ENCODE data around the gene BRF1.

Gene BRF1

GRCh38 chr14:105219043-105219612, 81.7 kb downstream of the BRF1 start:
- H3K36me3 ChIP-seq (ENCODE audit: control insufficient read depth, insufficient read depth, low read length): peaks cover 18% of the 10 kb centered on the region
- H3K27ac ChIP-seq (ENCODE audit: low read depth, low read length): no peak overlapping the region
- no peak overlapping the region for H3K9ac ChIP-seq (ENCODE audit: low read length)
- no peak overlapping the region for H3K4me3 ChIP-seq (ENCODE audit: low read length)
- no peaks in the 10 kb centered on the region for H3K27me3 ChIP-seq (ENCODE audit: control insufficient read depth, insufficient read depth, low read length)
- peaks cover 5% of the 10 kb centered on the region for H3K4me1 ChIP-seq (ENCODE audit: control insufficient read depth, insufficient read depth, low read length)

- Histone ChIP-seq H3K36me3 (ENCODE audit: control insufficient read depth, insufficient read depth, low read length) (peaks cover 18% of the 10 kb centered on the region), H3K27me3 (ENCODE audit: control insufficient read depth, insufficient read depth, low read length) (no peaks in the 10 kb centered on the region), H3K9ac (ENCODE audit: low read length) (no peak overlapping the region), H3K4me3 (ENCODE audit: low read length) (no peak overlapping the region), H3K4me1 (ENCODE audit: control insufficient read depth, insufficient read depth, low read length) (peaks cover 5% of the 10 kb centered on the region), H3K27ac (ENCODE audit: low read depth, low read length) (no peak overlapping the region)
Observed at GRCh38 chr14:105218611-105219010, 82.2 kb downstream of the BRF1 start.

GRCh38 chr14:105217774-105218173, 83.0 kb downstream of the BRF1 start:
- H3K27me3 ChIP-seq (ENCODE audit: control insufficient read depth, insufficient read depth, low read length): no peaks in the 10 kb centered on the region
- peaks cover 5% of the 10 kb centered on the region for H3K4me1 ChIP-seq (ENCODE audit: control insufficient read depth, insufficient read depth, low read length)
- no peak overlapping the region for H3K9ac ChIP-seq (ENCODE audit: low read length)
- H3K36me3 ChIP-seq (ENCODE audit: control insufficient read depth, insufficient read depth, low read length): peaks cover 18% of the 10 kb centered on the region
- H3K27ac ChIP-seq (ENCODE audit: low read depth, low read length): no peak overlapping the region
- H3K4me3 ChIP-seq (ENCODE audit: low read length): no peak overlapping the region

- H3K9ac ChIP-seq (ENCODE audit: low read length): no peak overlapping the region
- no peak overlapping the region for H3K4me3 ChIP-seq (ENCODE audit: low read length)
- peaks cover 18% of the 10 kb centered on the region for H3K36me3 ChIP-seq (ENCODE audit: control insufficient read depth, insufficient read depth, low read length)
- no peaks in the 10 kb centered on the region for H3K27me3 ChIP-seq (ENCODE audit: control insufficient read depth, insufficient read depth, low read length)
- peaks cover 5% of the 10 kb centered on the region for H3K4me1 ChIP-seq (ENCODE audit: control insufficient read depth, insufficient read depth, low read length)
- H3K27ac ChIP-seq (ENCODE audit: low read depth, low read length): no peak overlapping the region
Observed at GRCh38 chr14:105216490-105217247, 84.1 kb downstream of the BRF1 start.

- no peak overlapping the region for H3K9ac ChIP-seq (ENCODE audit: low read length)
- H3K4me3 ChIP-seq (ENCODE audit: low read length): no peak overlapping the region
- H3K27me3 ChIP-seq (ENCODE audit: control insufficient read depth, insufficient read depth, low read length): no peaks in the 10 kb centered on the region
- no peak overlapping the region for H3K27ac ChIP-seq (ENCODE audit: low read depth, low read length)
- peaks cover 18% of the 10 kb centered on the region for H3K36me3 ChIP-seq (ENCODE audit: control insufficient read depth, insufficient read depth, low read length)
- peaks cover 3% of the 10 kb centered on the region for H3K4me1 ChIP-seq (ENCODE audit: control insufficient read depth, insufficient read depth, low read length)
Observed at GRCh38 chr14:105215602-105216001, 85.2 kb downstream of the BRF1 start.

- Histone ChIP-seq H3K27ac (ENCODE audit: low read depth, low read length) (no peak overlapping the region), H3K4me1 (ENCODE audit: control insufficient read depth, insufficient read depth, low read length) (no peaks in the 10 kb centered on the region), H3K36me3 (ENCODE audit: control insufficient read depth, insufficient read depth, low read length) (peaks cover 19% of the 10 kb centered on the region), H3K4me3 (ENCODE audit: low read length) (no peak overlapping the region), H3K9ac (ENCODE audit: low read length) (no peak overlapping the region), H3K27me3 (ENCODE audit: control insufficient read depth, insufficient read depth, low read length) (no peaks in the 10 kb centered on the region)
Observed at GRCh38 chr14:105214324-105214915, 86.4 kb downstream of the BRF1 start.

- no peaks in the 10 kb centered on the region for H3K4me1 ChIP-seq (ENCODE audit: control insufficient read depth, insufficient read depth, low read length)
- H3K27ac ChIP-seq (ENCODE audit: low read depth, low read length): no peak overlapping the region
- H3K4me3 ChIP-seq (ENCODE audit: low read length): no peak overlapping the region
- no peak overlapping the region for H3K9ac ChIP-seq (ENCODE audit: low read length)
- no peaks in the 10 kb centered on the region for H3K27me3 ChIP-seq (ENCODE audit: control insufficient read depth, insufficient read depth, low read length)
- H3K36me3 ChIP-seq (ENCODE audit: control insufficient read depth, insufficient read depth, low read length): peaks cover 13% of the 10 kb centered on the region
Observed at GRCh38 chr14:105213361-105213760, 87.4 kb downstream of the BRF1 start.

GRCh38 chr14:105212541-105213300, 88.1 kb downstream of the BRF1 start:
- no peaks in the 10 kb centered on the region for H3K4me1 ChIP-seq (ENCODE audit: control insufficient read depth, insufficient read depth, low read length)
- no peak overlapping the region for H3K27ac ChIP-seq (ENCODE audit: low read depth, low read length)
- no peak overlapping the region for H3K9ac ChIP-seq (ENCODE audit: low read length)
- H3K36me3 ChIP-seq (ENCODE audit: control insufficient read depth, insufficient read depth, low read length): peaks cover 8% of the 10 kb centered on the region
- no peaks in the 10 kb centered on the region for H3K27me3 ChIP-seq (ENCODE audit: control insufficient read depth, insufficient read depth, low read length)
- no peak overlapping the region for H3K4me3 ChIP-seq (ENCODE audit: low read length)

GRCh38 chr14:105211758-105212089, 89.1 kb downstream of the BRF1 start:
- H3K27me3 ChIP-seq (ENCODE audit: control insufficient read depth, insufficient read depth, low read length): no peaks in the 10 kb centered on the region
- H3K4me3 ChIP-seq (ENCODE audit: low read length): no peak overlapping the region
- no peaks in the 10 kb centered on the region for H3K4me1 ChIP-seq (ENCODE audit: control insufficient read depth, insufficient read depth, low read length)
- H3K36me3 ChIP-seq (ENCODE audit: control insufficient read depth, insufficient read depth, low read length): peaks cover 3% of the 10 kb centered on the region
- no peak overlapping the region for H3K9ac ChIP-seq (ENCODE audit: low read length)
- H3K27ac ChIP-seq (ENCODE audit: low read depth, low read length): no peak overlapping the region

GRCh38 chr14:105211086-105211757, 89.6 kb downstream of the BRF1 start:
- no peaks in the 10 kb centered on the region for H3K4me1 ChIP-seq (ENCODE audit: control insufficient read depth, insufficient read depth, low read length)
- peaks cover 3% of the 10 kb centered on the region for H3K36me3 ChIP-seq (ENCODE audit: control insufficient read depth, insufficient read depth, low read length)
- H3K27me3 ChIP-seq (ENCODE audit: control insufficient read depth, insufficient read depth, low read length): no peaks in the 10 kb centered on the region
- no peak overlapping the region for H3K27ac ChIP-seq (ENCODE audit: low read depth, low read length)
- no peak overlapping the region for H3K4me3 ChIP-seq (ENCODE audit: low read length)
- H3K9ac ChIP-seq (ENCODE audit: low read length): no peak overlapping the region

- Histone ChIP-seq H3K4me3 (ENCODE audit: low read length) (no peak overlapping the region), H3K27me3 (ENCODE audit: control insufficient read depth, insufficient read depth, low read length) (no peaks in the 10 kb centered on the region), H3K9ac (ENCODE audit: low read length) (no peak overlapping the region), H3K4me1 (ENCODE audit: control insufficient read depth, insufficient read depth, low read length) (no peaks in the 10 kb centered on the region), H3K27ac (ENCODE audit: low read depth, low read length) (no peak overlapping the region), H3K36me3 (ENCODE audit: control insufficient read depth, insufficient read depth, low read length) (peaks cover 3% of the 10 kb centered on the region)
Observed at GRCh38 chr14:105210266-105211025, 90.4 kb downstream of the BRF1 start.
